NCI-H345 treated with DMSO at 0.1 percent for 48 hours (cell line): ENCODE results near the gene HDAC10.

ENCODE experiments used
- DNase-seq: peaks from one replicate; lab custom pipeline; 2025; ENCODE audit not compliant: unreplicated experiment; lab: John Stamatoyannopoulos, UW

HDAC10 gene

GRCh38 chr22:50250555-50251476, at the start of gene HDAC10:
Gene HDAC10, minus strand, starts transcription at chr22:50251265. Its CDS starts 233 bp downstream, at chr22:50251032.
- DNase-seq = no peak

GRCh38 chr22:50300620-50301257, 49.7 kb upstream of the HDAC10 start:
- no peak for DNase-seq

GRCh38 chr22:50299785-50300619, 48.9 kb upstream of the HDAC10 start:
- no peak for DNase-seq

GRCh38 chr22:50298937-50299784, 48.1 kb upstream of the HDAC10 start:
- DNase-seq = no peak

GRCh38 chr22:50298266-50298637, 47.2 kb upstream of the HDAC10 start:
- DNase-seq = no peak

GRCh38 chr22:50297510-50298265, 46.6 kb upstream of the HDAC10 start:
- DNase-seq = no peak

- DNase-seq = no peak
These were observed 45.8 kb upstream of the HDAC10 start for GRCh38 chr22:50296658-50297490.

GRCh38 chr22:50294319-50294656, 43.2 kb upstream of the HDAC10 start:
- no peak for DNase-seq

- no peak for DNase-seq
These were observed 42.6 kb upstream of the HDAC10 start for GRCh38 chr22:50293441-50294318.

- no peak for DNase-seq
These were observed 41.8 kb upstream of the HDAC10 start for GRCh38 chr22:50292643-50293440.

- no peak for DNase-seq
These were observed 39.0 kb upstream of the HDAC10 start for GRCh38 chr22:50289942-50290630.

GRCh38 chr22:50289151-50289941, 38.3 kb upstream of the HDAC10 start:
- no peak for DNase-seq

GRCh38 chr22:50287731-50288130, 36.7 kb upstream of the HDAC10 start:
- no peak for DNase-seq

- DNase-seq = no peak
These were observed 35.7 kb upstream of the HDAC10 start for GRCh38 chr22:50286701-50287318.

GRCh38 chr22:50286275-50286674, 35.2 kb upstream of the HDAC10 start:
- DNase-seq = no peak
